Measurements from ENCODE around the gene INAVA. TPM values are rescaled to one million over a fixed set of nuclear protein-coding genes. Genes with fewer than 3 reads are reported as not detected.

INAVA gene
- total and polyA plus RNA-seq, 10 of the 15 experiments (the other 5 are each of a cell fraction or from before 2014, with no cell fraction given) = 3.6 to 15.4 (median 9.5) TPM

DNA sequence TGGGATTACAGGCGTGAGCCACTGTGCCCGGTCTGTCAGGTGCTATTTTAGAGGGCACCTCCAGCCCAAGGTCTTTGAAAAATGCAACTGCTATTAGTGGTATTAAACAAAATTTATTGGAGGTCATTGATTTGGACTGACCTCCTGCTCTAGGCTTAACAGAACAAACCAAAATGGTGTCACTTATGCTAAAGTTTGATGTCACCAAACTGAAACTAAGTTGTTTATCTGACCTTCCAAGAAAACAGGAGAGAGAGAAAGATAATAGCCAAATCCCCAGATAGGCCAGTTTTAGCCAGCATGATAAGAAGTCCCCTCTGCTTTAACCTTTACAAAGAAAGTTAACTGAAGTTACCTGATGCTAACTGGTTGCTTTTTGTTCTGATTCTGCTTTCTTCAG is 8.1 kb upstream of the INAVA start (continued):
- TF ChIP-seq, protein P1, sequence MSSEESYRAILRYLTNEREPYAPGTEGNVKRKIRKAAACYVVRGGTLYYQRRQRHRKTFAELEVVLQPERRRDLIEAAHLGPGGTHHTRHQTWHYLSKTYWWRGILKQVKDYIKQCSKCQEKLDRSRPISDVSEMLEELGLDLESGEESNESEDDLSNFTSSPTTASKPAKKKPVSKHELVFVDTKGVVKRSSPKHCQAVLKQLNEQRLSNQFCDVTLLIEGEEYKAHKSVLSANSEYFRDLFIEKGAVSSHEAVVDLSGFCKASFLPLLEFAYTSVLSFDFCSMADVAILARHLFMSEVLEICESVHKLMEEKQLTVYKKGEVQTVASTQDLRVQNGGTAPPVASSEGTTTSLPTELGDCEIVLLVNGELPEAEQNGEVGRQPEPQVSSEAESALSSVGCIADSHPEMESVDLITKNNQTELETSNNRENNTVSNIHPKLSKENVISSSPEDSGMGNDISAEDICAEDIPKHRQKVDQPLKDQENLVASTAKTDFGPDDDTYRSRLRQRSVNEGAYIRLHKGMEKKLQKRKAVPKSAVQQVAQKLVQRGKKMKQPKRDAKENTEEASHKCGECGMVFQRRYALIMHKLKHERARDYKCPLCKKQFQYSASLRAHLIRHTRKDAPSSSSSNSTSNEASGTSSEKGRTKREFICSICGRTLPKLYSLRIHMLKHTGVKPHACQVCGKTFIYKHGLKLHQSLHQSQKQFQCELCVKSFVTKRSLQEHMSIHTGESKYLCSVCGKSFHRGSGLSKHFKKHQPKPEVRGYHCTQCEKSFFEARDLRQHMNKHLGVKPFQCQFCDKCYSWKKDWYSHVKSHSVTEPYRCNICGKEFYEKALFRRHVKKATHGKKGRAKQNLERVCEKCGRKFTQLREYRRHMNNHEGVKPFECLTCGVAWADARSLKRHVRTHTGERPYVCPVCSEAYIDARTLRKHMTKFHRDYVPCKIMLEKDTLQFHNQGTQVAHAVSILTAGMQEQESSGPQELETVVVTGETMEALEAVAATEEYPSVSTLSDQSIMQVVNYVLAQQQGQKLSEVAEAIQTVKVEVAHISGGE (CRISPR knock-in tag; IDR thresholded peaks at IDR 0.05) = no peak
- no peak for TF ChIP-seq NFIC (IDR thresholded peaks at IDR 0.05; ENCODE audit: low read depth, low read length)
- TF ChIP-seq PML (IDR thresholded peaks at IDR 0.05; ENCODE audit: low read length) = no peak
- TF ChIP-seq RAD51 (IDR thresholded peaks at IDR 0.05) = no peak
- no peak for TF ChIP-seq CBX3 (IDR thresholded peaks at IDR 0.05; ENCODE audit: borderline replicate concordance, low read depth)
- TF ChIP-seq TCF7 (IDR thresholded peaks at IDR 0.05; ENCODE audit: borderline replicate concordance) = no peak
- no peak for TF ChIP-seq ETV6 (conservative IDR thresholded peaks at IDR 0.05 in 1 of 2, IDR thresholded peaks at IDR 0.05 in 1 of 2; ENCODE audit: borderline replicate concordance in 1 of 2, low read depth in 1 of 2)
- TF ChIP-seq, protein P2, sequence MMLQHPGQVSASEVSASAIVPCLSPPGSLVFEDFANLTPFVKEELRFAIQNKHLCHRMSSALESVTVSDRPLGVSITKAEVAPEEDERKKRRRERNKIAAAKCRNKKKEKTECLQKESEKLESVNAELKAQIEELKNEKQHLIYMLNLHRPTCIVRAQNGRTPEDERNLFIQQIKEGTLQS (IDR thresholded peaks at IDR 0.05; ENCODE audit: borderline replicate concordance, extremely low read depth, low read depth, low read length) = no peak
- no peak for TF ChIP-seq NRF1 (conservative IDR thresholded peaks at IDR 0.05; ENCODE audit: low read depth, low read length)
- TF ChIP-seq DPF2 (IDR thresholded peaks at IDR 0.05) = 0 out of 2 replicates have a peak, but pooled peaks have one; percentile 16
- TF ChIP-seq ZSCAN29 (IDR thresholded peaks at IDR 0.05) = no peak
- TF ChIP-seq, protein P3, sequence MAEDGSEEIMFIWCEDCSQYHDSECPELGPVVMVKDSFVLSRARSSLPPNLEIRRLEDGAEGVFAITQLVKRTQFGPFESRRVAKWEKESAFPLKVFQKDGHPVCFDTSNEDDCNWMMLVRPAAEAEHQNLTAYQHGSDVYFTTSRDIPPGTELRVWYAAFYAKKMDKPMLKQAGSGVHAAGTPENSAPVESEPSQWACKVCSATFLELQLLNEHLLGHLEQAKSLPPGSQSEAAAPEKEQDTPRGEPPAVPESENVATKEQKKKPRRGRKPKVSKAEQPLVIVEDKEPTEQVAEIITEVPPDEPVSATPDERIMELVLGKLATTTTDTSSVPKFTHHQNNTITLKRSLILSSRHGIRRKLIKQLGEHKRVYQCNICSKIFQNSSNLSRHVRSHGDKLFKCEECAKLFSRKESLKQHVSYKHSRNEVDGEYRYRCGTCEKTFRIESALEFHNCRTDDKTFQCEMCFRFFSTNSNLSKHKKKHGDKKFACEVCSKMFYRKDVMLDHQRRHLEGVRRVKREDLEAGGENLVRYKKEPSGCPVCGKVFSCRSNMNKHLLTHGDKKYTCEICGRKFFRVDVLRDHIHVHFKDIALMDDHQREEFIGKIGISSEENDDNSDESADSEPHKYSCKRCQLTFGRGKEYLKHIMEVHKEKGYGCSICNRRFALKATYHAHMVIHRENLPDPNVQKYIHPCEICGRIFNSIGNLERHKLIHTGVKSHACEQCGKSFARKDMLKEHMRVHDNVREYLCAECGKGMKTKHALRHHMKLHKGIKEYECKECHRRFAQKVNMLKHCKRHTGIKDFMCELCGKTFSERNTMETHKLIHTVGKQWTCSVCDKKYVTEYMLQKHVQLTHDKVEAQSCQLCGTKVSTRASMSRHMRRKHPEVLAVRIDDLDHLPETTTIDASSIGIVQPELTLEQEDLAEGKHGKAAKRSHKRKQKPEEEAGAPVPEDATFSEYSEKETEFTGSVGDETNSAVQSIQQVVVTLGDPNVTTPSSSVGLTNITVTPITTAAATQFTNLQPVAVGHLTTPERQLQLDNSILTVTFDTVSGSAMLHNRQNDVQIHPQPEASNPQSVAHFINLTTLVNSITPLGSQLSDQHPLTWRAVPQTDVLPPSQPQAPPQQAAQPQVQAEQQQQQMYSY (CRISPR knock-in tag; IDR thresholded peaks at IDR 0.05) = peak; percentile 94
- TF ChIP-seq HDGF (IDR thresholded peaks at IDR 0.05) = no peak
- no peak for TF ChIP-seq PAX8 (IDR thresholded peaks at IDR 0.05)
- TF ChIP-seq, protein P4, sequence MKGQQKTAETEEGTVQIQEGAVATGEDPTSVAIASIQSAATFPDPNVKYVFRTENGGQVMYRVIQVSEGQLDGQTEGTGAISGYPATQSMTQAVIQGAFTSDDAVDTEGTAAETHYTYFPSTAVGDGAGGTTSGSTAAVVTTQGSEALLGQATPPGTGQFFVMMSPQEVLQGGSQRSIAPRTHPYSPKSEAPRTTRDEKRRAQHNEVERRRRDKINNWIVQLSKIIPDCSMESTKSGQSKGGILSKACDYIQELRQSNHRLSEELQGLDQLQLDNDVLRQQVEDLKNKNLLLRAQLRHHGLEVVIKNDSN (IDR thresholded peaks at IDR 0.05; ENCODE audit: borderline replicate concordance, extremely low read length, insufficient read depth, low read depth, low read length) = no peak
- no peak for TF ChIP-seq SIN3A (IDR thresholded peaks at IDR 0.05; ENCODE audit: low read depth, low read length)
- TF ChIP-seq CBX5 (IDR thresholded peaks at IDR 0.05; ENCODE audit: low read depth) = no peak
- TF ChIP-seq NR2C2 (IDR thresholded peaks at IDR 0.05; ENCODE audit: borderline replicate concordance, control insufficient read depth, insufficient read length, low read depth) = no peak
- no peak for TF ChIP-seq ZNF274 (IDR thresholded peaks at IDR 0.05; ENCODE audit: insufficient read depth, insufficient read length)
- TF ChIP-seq, protein P5, sequence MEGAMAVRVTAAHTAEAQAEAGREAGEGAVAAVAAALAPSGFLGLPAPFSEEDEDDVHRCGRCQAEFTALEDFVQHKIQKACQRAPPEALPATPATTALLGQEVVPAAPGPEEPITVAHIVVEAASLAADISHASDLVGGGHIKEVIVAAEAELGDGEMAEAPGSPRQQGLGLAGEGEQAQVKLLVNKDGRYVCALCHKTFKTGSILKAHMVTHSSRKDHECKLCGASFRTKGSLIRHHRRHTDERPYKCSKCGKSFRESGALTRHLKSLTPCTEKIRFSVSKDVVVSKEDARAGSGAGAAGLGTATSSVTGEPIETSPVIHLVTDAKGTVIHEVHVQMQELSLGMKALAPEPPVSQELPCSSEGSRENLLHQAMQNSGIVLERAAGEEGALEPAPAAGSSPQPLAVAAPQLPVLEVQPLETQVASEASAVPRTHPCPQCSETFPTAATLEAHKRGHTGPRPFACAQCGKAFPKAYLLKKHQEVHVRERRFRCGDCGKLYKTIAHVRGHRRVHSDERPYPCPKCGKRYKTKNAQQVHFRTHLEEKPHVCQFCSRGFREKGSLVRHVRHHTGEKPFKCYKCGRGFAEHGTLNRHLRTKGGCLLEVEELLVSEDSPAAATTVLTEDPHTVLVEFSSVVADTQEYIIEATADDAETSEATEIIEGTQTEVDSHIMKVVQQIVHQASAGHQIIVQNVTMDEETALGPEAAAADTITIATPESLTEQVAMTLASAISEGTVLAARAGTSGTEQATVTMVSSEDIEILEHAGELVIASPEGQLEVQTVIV (IDR thresholded peaks at IDR 0.05; ENCODE audit: borderline replicate concordance, partially characterized antibody) = no peak
- TF ChIP-seq MTA2 (IDR thresholded peaks at IDR 0.05; ENCODE audit: low read depth) = 0 out of 2 replicates have a peak, but pooled peaks have one; percentile 42

Data from GM12878 (cell line).